Testis (tissue), 2 donors: ENCODE results near the gene MARK1.

Source experiments
- CTCF ChIP-seq, 3 experiments: fragments of 450-650 bp in 2 of 3; fragments of 200-600 bp in 1 of 3; sonication (generic) in 1 of 3; IDR thresholded peaks; one replicate each; pipeline ENCODE4 v1.5.1; 2016 to 2019; ENCODE audit warnings: antibody characterized with exemption in 3 of 3, mild to moderate bottlenecking in 2 of 3, moderate library complexity in 1 of 3
- POLR2A ChIP-seq: fragments of 450-650 bp; IDR thresholded peaks from one replicate; pipeline ENCODE4 v1.6.1; 2017; ENCODE audit warnings: antibody characterized with exemption, mild to moderate bottlenecking, moderate library complexity

- TF ChIP-seq POLR2A (no peak), CTCF (IDR thresholded peaks at IDR 0.05) (no peak)
Observed at GRCh38 chr1:220484135-220484534, 43.8 kb upstream of the MARK1 start.
